MM.1S (cell line): Measurements from ENCODE around the gene KLRF2.

Experiments used
- CTCF ChIP-seq: fragments of 300-600 bp; sonication (generic); IDR thresholded peaks from 2 replicates; pipeline ENCODE4 v1.5.1; 2016; ENCODE audit warnings: antibody characterized with exemption, low read length, mixed read lengths
- EZH2 ChIP-seq: fragments of 300-600 bp; sonication (generic); optimal IDR thresholded peaks from 2 replicates; pipeline ENCODE3; 2017; ENCODE audit warnings: low read depth, mild to moderate bottlenecking, antibody characterized with exemption, low read length, mixed read lengths

- TF ChIP-seq EZH2 = no peak
- no peak for TF ChIP-seq CTCF
Measured at GRCh38 chr12:9843407-9843806, 37.9 kb upstream of the KLRF2 start.
